ENCODE data around the gene DNAJC6.
"Not testable (repeated sequence)": the region's sequence is repeated elsewhere in the genome, so short reads cannot be mapped to it uniquely, and the experiment has no call there.

Gene DNAJC6

GRCh38 chr1:65435987-65436386 lies 126.6 kb downstream of the DNAJC6 start:
- no peak for DNase-seq

GRCh38 chr1:65437616-65438015 lies 128.3 kb downstream of the DNAJC6 start:
- no peak for DNase-seq

DNA sequence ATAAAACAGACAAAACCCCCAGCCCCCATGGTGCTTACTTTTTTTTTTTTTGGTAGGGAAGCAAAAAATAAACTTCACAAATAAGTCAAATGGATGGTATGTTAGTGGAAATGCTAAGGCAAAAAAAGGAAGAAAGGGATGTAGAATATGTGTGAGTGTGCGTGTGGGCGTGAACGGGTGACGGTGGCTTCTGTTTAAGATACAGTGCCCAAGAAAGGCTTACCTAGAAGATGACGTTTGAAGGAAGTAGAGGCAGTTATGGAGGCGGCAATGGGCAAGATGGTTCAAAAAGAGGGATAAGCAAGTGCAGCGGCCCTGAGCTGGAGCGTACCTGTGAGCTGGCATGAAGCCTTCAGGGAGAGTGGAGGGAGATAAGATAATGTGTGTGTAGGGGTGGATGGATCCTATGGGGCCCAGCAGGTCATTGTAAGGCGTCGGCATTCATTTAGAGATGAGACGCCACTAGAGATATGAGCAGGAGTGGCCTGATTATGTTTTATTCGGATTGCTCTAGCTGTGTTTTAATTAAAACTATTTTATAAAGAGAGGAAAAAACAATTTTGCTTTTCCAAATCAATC lies 131.1 kb downstream of the DNAJC6 start:
- DNase-seq, result no peak

GRCh38 chr1:65440915-65441314 lies 131.6 kb downstream of the DNAJC6 start:
- DNase-seq, result no peak

- DNase-seq, result no peak
Observed at GRCh38 chr1:65441464-65441863, 132.1 kb downstream of the DNAJC6 start.

DNA sequence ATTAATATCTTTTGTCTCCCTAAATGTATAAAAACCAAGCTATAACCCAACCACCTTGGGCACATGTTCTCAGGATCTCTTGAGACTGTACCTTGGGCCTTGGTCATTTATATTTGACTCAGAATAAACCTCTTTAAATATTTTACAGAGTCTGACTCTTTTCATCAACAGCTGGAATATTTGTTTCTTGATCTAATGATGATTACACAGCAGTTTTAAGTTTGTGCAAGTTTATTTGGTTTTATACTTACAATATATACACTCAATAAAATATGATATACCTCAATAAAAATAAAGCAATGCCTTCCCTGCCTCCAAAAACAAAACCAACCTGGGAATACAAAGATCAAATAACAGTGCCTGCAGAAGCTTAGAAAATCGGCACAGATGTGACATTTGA lies 133.1 kb downstream of the DNAJC6 start:
- DNase-seq, result no peak

DNA sequence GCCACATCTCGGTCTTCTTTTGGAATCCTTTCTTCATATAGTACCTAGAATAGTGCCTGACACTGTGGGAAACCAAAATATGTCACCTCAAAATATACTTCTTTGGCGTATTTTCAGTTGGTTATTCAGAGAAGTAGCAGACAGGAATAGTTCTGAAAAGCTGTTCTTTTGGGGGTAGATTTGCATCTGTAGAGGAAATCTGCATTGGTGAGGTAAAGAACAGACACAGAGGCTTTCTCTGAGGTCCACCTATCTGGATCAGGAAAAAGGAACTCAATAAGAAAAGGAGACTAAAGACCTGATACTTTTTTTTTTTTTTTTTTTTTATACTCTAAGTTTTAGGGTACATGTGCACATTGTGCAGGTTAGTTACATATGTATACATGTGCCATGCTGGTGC lies 134.3 kb downstream of the DNAJC6 start:
- no peak for DNase-seq

DNA sequence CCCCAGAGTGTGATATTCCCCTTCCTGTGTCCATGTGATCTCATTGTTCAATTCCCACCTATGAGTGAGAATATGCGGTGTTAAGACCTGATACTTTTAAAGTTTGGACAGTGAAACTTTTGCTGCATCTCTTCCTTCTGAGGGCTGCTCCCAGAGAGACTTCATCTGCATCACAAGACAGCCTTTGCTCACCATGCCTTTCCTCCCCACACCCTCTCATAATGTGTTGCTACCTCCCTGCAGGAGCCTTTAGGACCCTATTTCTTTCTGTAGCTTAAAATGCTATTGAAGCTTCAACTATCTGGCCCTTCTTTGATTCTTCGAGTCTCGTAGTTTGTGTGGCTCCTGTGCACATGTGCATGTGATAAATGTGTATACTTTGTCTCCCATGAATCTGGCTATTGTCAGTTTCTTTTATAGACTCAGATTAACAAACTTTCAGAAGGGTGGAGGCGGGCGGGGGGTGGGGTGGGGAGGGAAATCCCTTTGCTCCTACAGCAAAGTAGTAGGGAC lies 134.8 kb downstream of the DNAJC6 start:
- no peak for DNase-seq

DNA sequence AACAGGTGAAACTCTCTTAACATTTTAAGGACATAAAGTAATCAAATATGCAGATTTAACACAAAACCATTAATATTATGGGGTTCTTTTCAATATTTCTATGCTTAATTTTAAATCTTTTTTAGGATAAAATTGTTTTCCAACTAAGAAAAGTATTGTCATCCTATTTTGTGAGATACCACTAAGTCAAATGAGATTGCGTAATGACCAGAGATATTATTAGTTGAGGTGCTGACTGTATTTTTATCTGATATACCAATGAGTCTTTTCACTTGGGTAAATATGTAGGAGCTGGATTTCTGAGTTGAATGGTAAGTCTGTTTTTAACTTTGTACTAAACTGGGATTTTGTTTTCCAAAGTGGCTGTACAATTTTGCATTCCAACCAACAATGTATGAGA lies 136.5 kb downstream of the DNAJC6 start:
- no peak for DNase-seq

DNA sequence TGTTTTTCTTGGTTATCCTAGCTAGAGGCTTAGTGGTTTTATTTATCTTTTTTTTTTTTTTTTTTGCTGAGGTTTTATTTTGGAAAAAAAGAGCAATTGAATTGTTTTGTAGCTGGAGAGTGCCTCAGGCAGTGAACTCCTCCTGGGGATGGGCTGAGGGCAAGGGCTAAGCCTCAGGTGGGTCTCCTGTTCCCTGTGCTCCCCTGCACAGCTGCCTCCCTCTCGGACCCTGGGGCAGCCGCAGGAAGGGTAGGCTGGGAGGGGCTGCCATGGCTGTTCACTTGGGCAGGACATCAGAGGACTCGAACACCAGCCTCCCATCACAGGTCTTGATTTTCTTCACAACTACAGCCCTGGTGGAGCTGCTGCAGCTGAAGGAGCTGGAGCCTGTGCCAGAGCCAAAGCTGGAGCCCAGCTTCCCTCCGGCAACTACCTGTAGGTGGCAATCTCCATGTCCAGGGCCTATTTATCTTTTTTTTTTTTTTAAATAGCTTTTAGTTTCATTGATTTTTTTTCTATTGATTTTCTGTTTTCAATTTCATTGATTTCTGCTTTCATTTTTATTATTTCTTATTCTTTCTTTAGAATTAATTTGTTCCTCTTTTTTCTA lies 140.0 kb downstream of the DNAJC6 start:
- DNase-seq, result no peak

DNA sequence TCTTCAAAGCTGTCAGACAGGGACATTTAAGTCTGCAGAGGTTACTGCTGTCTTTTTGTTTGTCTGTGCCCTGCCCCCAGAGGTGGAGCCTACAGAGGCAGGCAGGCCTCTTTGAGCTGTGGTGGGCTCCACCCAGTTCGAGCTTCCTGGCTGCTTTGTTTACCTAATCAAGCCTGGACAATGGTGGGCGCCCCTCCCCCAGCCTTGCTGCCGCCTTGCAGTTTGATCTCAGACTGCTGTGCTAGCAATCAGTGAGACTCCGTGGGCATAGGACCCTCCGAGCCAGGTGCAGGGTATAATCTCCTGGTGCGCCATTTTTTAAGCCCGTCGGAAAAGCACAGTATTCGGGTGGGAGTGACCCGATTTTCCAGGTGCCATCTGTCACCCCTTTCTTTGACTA lies 146.3 kb downstream of the DNAJC6 start:
- not testable (repeated sequence) for DNase-seq

DNA sequence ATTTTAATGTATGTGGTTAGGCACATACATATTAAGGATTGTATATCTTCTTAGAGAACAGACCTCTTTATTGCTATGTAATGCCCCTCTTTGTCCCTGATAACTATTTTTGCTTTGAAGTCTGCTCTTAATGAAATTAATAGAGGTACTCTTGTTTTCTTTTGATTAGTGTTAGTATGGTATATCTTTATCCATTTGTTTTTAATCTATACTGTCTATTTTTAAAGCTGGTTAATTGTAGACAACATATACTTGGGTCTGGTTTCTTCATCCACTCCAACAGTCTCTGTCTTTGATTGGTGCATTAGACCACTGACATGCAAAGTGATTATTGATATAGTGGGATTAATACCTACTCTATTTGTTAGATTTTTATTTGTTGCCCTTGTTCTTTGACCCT lies 147.1 kb downstream of the DNAJC6 start:
- no peak for DNase-seq

GRCh38 chr1:65457868-65458267 lies 148.5 kb downstream of the DNAJC6 start:
- DNase-seq, result no peak

DNA sequence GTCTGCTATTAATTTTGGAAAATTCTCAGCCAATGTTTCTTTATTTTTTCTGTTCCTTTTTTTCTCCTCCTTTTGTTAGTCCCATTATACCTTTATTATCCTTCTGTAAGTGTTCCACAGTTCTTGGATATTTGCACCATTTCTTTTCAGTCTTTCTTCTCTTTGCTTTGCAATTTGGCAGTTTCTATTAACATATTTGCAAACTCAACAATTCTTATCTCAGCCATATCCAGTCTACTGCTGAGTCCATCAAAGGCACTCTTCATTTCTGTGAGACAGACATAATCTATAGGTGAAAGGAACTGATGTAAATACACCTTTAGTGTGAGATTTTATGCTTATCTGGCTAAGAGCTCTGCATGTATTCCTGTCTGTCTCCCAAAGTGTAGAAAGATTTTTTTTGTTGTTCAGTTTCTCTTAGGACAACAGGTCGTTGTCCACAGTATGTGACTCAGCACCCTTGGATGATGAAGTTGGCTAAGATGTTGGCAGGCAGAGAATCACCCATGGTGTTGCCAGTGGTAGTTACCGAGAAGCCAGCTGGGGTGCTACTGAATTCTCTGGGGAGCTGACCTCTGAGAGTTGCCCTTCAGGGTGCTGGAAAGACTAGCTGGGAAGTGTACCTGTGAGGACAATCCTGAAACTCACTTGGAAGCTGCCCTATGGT lies 149.5 kb downstream of the DNAJC6 start:
- no peak for DNase-seq

- DNase-seq, result no peak
Observed at GRCh38 chr1:65459397-65459768, 150.0 kb downstream of the DNAJC6 start.

All from CD4-positive, alpha-beta T cell treated with Interleukin-17A for 4 hours (primary cell).